ENCODE results near the gene GPR171. TPM values are rescaled to one million over a fixed set of nuclear protein-coding genes. Genes with fewer than 3 reads are reported as not detected.

The GPR171 gene
- total RNA-seq, 1 experiment from 2014 or later = not detected

- no peak overlapping the region for H3K27ac ChIP-seq (ENCODE audit: low read depth, low read length, poor library complexity, severe bottlenecking)
- BruUV-seq (replicated peaks) = no TSS peak
These were observed 24.3 kb upstream of the GPR171 start for GRCh38 chr3:151227266-151227806.

GRCh38 chr3:151226825-151227224 is 23.8 kb upstream of the GPR171 start:
- Histone ChIP-seq H3K27ac (ENCODE audit: low read depth, low read length, poor library complexity, severe bottlenecking) (no peak overlapping the region), H3K9me3 (ENCODE audit: low read depth, low read length, poor library complexity, severe bottlenecking) (no peaks in the 10 kb centered on the region), H3K27me3 (replicated peaks; ENCODE audit: insufficient read depth, low read depth, low read length, poor library complexity) (no peaks in the 10 kb centered on the region), H3K36me3 (ENCODE audit: insufficient read depth, low read length, poor library complexity, severe bottlenecking) (no peaks in the 10 kb centered on the region), H3K4me3 (ENCODE audit: low read depth, low read length, poor library complexity, severe bottlenecking) (no peak overlapping the region), H3K4me1 (ENCODE audit: insufficient read depth, low read length, poor library complexity, severe bottlenecking) (no peaks in the 10 kb centered on the region)
- POLR2A ChIA-PET (ENCODE audit: low non-redundant PET) = no interaction called here
- no peak for DNase-seq (ENCODE audit: low spot score)
- no peak for TF ChIP-seq EZH2 (IDR thresholded peaks at IDR 0.05; ENCODE audit: borderline replicate concordance, low read depth, low read length, poor library complexity, severe bottlenecking)
- no peak for TF ChIP-seq CTCF (conservative IDR thresholded peaks at IDR 0.05; ENCODE audit: low read depth, low read length)
- no TSS peak for BruUV-seq (replicated peaks)
- CTCF ChIA-PET = interaction anchor here (0.6 to 0.7 kb wide), 2 partner anchors 54 to 64 kb away, joined by 5 to 9 read pairs; no protein-coding TSS in a partner anchor
- intact Hi-C loops (cut with micrococcal nuclease; ENCODE audit: unreplicated experiment) = loop anchor here (1.0 to 10.0 kb wide), 4 partner anchors 56 to 1238 kb away; no protein-coding TSS in a partner anchor

More at GRCh38 chr3:151227266-151227806, 24.3 kb upstream of the GPR171 start:
- Histone ChIP-seq H3K4me1 (ENCODE audit: insufficient read depth, low read length, poor library complexity, severe bottlenecking) (no peaks in the 10 kb centered on the region), H3K4me3 (ENCODE audit: low read depth, low read length, poor library complexity, severe bottlenecking) (no peak overlapping the region), H3K27me3 (replicated peaks; ENCODE audit: insufficient read depth, low read depth, low read length, poor library complexity) (no peaks in the 10 kb centered on the region), H3K9me3 (ENCODE audit: low read depth, low read length, poor library complexity, severe bottlenecking) (no peaks in the 10 kb centered on the region), H3K36me3 (ENCODE audit: insufficient read depth, low read length, poor library complexity, severe bottlenecking) (no peaks in the 10 kb centered on the region)
- intact Hi-C loops (cut with micrococcal nuclease; ENCODE audit: unreplicated experiment) = loop anchor here (1.0 to 10.0 kb wide), 4 partner anchors 56 to 1237 kb away; no protein-coding TSS in a partner anchor
- no peak for DNase-seq (ENCODE audit: low spot score)
- TF ChIP-seq EZH2 (IDR thresholded peaks at IDR 0.05; ENCODE audit: borderline replicate concordance, low read depth, low read length, poor library complexity, severe bottlenecking) = no peak
- TF ChIP-seq CTCF (conservative IDR thresholded peaks at IDR 0.05; ENCODE audit: low read depth, low read length) = no peak
- ChIA-PET CTCF (interaction anchor here (0.6 to 0.7 kb wide), 2 partner anchors 54 to 64 kb away, joined by 5 to 9 read pairs; no protein-coding TSS in a partner anchor), POLR2A (ENCODE audit: low non-redundant PET) (no interaction called here)

GRCh38 chr3:151226088-151226563 is 23.1 kb upstream of the GPR171 start:
- no peak for TF ChIP-seq EZH2 (IDR thresholded peaks at IDR 0.05; ENCODE audit: borderline replicate concordance, low read depth, low read length, poor library complexity, severe bottlenecking)
- TF ChIP-seq CTCF (conservative IDR thresholded peaks at IDR 0.05; ENCODE audit: low read depth, low read length) = no peak
- BruUV-seq (replicated peaks) = no TSS peak
- CTCF ChIA-PET = interaction anchor here (0.6 kb wide), 1 partner anchor 631 kb away, joined by 3 read pairs; no protein-coding TSS in a partner anchor

More at GRCh38 chr3:151226088-151226563, 23.1 kb upstream of the GPR171 start:
- Histone ChIP-seq H3K4me3 (ENCODE audit: low read depth, low read length, poor library complexity, severe bottlenecking) (no peak overlapping the region), H3K27me3 (replicated peaks; ENCODE audit: insufficient read depth, low read depth, low read length, poor library complexity) (no peaks in the 10 kb centered on the region), H3K27ac (ENCODE audit: low read depth, low read length, poor library complexity, severe bottlenecking) (no peak overlapping the region), H3K36me3 (ENCODE audit: insufficient read depth, low read length, poor library complexity, severe bottlenecking) (no peaks in the 10 kb centered on the region), H3K9me3 (ENCODE audit: low read depth, low read length, poor library complexity, severe bottlenecking) (no peaks in the 10 kb centered on the region), H3K4me1 (ENCODE audit: insufficient read depth, low read length, poor library complexity, severe bottlenecking) (no peaks in the 10 kb centered on the region)
- POLR2A ChIA-PET (ENCODE audit: low non-redundant PET) = no interaction called here
- DNase-seq (ENCODE audit: low spot score) = peak; percentile 9
- intact Hi-C loops (cut with micrococcal nuclease; ENCODE audit: unreplicated experiment) = loop anchor here (2.0 to 10.0 kb wide), 3 partner anchors 199 to 1239 kb away; no protein-coding TSS in a partner anchor

All from A673 (cell line).